DLD1 (cell line): Measurements from ENCODE around the gene RFC5.

Source experiments
- in situ Hi-C: cut with HindIII; loops from 2 replicates; pipeline ENCODE4 v1.10.0; 2017; ENCODE audit warnings: low sequenced_read_pairs

The RFC5 gene, protein sequence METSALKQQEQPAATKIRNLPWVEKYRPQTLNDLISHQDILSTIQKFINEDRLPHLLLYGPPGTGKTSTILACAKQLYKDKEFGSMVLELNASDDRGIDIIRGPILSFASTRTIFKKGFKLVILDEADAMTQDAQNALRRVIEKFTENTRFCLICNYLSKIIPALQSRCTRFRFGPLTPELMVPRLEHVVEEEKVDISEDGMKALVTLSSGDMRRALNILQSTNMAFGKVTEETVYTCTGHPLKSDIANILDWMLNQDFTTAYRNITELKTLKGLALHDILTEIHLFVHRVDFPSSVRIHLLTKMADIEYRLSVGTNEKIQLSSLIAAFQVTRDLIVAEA

DNA sequence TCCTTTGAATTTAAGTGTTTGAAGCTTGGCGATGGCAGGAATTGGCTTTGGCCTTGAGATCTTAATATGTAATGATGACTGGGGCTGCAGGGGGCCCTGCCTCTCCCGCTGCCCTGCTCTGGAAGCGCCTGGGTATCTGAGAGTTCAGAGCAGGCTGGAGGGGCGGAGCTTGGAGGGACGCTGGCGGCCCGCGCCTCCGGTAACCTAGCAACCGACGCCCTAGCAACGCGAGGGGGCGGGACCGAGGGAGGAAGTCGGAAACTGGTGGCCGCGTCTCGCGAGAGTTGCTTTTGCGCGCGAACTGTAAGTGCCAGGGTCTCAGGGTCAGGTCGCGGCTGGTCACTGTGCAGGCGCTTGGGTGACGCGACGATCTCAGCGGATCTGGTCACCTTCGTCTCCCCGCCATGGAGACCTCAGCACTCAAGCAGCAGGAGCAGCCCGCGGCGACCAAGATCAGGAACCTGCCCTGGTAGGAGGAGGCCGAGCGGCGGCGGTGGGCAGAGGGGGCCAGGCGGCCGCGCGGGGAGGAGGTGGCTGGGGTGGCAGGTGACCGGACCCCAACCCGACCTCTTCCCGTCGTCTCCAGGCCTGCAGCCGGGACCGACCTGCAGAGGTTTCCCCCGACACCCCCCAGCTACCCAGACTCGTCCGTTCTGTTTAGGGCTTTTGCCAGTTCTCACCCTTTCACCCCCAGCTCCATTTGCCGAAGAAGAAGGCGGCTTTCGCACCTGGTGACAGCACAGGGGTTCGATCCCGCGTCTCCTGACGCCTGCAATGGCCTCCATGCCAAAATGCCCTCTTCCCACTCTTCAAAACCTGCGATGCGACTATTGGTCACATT, at the start of gene RFC5:
Gene RFC5, plus strand, starts transcription at position 280 of the 841 bp plus-strand sequence. Its CDS starts 125 bp downstream, at position 405.
- in situ Hi-C loops = no loop called here

DNA sequence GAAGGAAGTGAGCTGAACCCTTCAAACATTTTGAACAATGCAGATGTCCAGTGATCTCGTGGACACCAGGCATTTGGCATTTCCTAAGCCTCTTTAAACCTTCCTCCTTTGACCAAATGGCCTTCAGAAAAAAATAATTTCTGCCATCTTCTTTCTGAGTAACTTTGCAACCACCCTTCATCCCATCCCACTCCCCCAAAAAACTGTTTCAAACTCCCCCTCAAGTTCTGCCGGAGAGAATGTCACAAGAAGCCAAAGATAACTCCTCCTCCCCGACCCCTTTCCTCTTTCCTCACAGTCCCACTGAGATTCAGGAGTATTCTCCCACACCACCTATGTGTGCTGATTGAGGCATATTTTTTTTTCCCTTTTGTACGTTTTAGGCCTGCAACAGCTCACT, 49.5 kb upstream of the RFC5 start:
- in situ Hi-C loops = no loop called here

DNA sequence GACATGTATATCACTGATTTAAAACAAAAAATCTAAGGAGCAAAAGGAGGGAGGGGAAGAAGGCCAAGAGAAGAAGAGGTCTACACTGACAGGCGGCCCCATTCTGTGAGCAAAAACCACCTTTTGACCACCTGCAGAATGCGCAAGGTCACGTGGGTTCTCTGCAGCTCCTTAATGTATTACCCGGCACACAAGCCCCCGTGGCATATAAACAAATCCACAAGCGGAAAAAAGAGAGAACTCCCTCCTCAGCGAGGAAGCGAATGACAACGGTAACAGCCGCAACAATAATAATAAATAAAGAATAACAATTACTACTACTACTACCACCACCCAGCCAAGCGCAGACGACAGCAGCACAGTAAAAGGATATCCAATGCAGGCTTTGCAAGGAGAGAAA, 49.0 kb upstream of the RFC5 start:
- in situ Hi-C loops = no loop called here

DNA sequence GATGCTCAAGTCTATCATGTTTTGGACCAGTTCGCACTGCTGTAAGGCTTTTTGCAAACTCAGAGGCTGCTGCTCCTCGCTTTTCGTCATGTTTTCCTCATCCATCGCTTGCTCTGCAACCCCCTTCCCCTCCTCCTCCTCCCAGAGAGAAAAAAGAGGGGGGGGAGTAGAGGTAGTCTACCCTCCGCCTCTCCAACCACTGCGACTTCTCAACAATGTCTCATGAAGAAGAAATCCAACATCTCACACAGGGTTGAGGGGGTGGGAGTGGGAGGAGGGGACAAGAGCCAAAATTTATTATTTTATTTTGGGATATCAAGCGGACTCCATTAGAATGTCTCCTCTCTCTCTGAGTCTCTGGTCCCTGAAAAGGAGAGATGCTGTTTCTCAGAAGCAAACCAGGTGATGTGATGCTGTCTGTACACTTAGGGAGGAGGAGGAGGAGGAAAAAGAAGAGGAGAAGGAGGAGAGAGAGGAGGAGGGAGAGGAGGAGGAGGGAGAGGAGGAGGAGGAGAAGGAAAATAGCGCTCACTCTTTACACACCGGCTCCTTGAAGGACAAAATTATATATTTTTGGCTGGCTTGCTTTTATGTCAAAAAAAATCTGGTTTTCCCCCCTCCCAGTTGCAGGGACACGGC, 48.2 kb upstream of the RFC5 start:
- in situ Hi-C loops = no loop called here

DNA sequence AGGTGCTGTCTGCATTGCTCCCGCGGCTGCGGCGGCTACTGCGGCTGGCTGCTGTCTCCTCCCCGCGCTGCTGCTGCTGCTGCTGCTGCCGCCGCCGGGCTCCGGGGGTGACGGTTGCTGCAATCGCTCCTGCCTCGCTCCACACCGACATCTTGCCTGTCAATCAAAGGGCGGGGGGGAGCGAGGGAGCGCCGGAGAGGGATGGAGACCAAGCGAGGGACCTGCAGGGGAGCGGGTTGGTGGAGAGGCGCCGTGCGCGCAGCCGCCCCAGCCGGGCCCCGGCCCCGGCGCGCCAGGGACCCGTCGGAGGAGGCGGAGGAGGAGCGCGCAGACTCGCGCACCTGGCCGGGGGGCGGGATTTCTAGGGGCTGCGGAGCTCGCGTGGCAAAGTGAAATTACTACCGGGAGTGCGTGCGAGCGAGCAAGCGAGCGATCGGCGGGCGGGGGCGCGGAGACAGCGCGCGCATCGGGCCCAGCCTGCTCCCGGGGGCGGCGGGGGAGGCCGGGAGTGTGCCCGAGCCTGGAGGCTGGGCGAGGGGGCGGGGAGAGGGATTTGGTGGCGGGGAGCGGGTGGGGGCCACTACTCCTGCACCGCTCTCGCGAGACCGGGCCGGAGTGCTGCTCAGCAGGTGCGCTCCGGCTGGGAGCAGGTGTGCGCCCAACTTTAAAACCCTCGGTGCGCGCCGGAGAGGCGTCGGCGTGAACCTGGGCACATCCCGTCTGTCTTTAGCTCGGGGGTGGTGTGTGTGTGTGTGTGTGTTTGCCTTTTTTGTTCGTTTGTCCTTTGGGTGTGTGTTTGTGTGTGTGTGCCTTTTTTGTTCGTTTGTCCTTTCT, 47.5 kb upstream of the RFC5 start, which contains the start of gene KSR2:
Gene KSR2, minus strand, starts transcription at position 165 of the 834 bp plus-strand sequence. CDS start 735 bp downstream, outside the sequence.
- in situ Hi-C loops = no loop called here

DNA sequence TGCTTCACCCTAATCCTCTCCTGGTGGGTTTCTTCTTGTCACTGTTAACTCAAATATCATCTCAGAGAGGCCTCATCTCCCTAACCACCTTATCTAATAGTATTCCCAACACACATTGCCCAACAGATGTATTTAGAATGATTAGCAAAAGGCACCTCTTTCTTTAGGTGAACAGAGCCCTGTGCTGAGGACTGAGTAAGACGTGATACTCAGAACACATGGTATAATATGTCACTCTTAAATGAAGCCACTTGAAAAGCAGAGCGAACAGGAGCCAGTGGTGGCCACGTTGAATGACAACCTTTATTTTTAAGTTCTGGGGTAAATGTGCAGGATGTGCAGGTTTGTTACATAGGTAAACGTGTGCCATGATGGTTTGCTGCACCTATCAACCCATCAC, 46.2 kb upstream of the RFC5 start:
- in situ Hi-C loops = loop anchor here (10.0 kb wide), 1 partner anchor 56 kb away; no protein-coding TSS in a partner anchor

DNA sequence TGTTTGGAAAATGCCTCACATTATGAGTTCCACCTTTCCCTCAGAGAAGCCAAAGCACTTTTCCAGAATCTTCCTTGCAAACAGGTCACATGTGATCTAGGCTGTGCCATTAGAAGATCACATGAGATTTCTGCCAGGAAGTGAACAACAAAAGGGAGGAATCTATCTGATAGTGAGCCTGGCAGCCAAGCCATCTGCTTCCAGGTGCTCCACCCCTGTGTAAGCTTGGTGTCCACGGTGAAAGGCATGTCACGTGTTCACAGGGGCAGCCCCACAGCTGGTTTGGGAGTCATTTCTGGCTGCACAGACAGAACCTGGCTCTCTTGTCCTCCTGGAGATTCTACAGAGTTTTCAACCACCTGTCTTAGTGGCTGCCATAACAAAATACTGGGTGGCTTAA, 44.2 kb upstream of the RFC5 start:
- in situ Hi-C loops = loop anchor here (10.0 kb wide), 1 partner anchor 58 kb away; no protein-coding TSS in a partner anchor

DNA sequence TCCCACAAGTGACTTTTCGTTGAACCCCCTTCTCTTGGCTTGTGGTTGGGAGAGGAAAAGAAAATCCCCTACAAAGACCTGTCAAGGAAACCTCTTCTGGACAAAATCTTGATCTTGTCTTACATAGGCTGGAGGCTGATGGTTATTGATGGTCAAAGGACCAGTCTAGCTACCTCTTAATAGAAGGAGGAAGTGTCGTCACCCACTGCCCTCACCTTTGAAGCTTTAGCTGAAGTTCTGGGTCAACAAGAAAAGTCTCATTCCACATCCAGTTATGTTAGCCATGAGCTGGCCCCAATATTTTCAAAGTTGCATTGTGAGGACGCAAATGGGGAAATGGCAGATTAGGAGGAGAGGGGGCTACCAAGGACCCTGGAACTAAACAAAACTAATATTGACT, 41.5 kb upstream of the RFC5 start:
- in situ Hi-C loops = loop anchor here (10.0 kb wide), 1 partner anchor 60 kb away; no protein-coding TSS in a partner anchor

DNA sequence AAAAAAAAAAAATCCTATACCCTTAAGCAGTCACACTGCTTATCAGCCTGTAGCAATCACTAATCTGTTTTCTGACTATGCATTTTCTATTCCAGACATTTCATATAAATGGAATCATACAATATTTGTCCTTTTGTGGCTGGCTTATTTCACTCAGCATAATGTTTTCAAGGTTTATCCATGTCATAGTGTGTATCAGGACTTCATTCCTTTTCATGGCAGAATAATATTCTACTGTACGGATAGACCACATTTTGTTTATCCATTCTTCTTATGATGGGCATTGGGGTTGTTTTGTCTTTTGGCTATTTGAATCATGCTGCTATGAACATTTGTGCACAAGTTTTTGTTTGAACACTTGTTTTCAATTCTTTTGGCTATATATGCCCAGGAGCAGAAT, 39.1 kb upstream of the RFC5 start:
- in situ Hi-C loops = loop anchor here (10.0 kb wide), 1 partner anchor 63 kb away; no protein-coding TSS in a partner anchor

DNA sequence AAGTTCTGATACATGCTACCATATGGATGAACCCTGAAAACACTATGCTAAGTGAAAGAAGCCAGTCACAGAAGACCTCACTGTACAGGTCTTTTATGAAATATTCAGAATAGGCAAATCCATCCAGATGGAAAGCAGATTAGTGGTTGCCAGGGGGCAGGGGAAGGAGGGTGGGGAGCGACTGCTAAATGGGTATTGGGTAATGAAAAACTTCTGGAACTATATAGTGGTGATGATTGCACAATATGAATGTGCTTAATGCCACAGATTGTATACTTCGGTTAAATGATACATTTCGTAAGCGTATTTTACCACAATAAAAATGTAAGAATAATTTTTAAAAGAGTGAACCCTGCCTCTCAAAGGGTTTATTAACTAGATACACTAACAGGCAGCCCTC, 35.9 kb upstream of the RFC5 start:
- in situ Hi-C loops = no loop called here

DNA sequence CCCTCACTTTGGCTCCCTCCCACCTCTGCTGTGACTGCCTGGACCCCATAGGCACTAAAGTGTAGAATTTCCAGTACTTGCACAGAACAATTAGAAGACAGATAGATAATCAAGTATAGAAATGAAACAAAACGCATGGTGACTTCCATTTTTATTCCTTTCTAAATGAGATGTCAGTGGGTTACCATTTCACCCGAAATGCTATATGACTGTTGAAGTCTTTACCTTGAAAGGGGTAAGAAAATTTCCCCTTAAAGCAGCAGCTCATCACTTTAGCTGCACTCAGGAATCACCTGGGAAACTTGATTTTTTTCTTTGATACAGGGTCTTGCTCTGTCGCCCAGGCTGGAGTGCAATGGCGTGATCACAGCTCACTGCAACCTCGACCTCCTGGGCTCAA, 35.2 kb upstream of the RFC5 start:
- in situ Hi-C loops = no loop called here

DNA sequence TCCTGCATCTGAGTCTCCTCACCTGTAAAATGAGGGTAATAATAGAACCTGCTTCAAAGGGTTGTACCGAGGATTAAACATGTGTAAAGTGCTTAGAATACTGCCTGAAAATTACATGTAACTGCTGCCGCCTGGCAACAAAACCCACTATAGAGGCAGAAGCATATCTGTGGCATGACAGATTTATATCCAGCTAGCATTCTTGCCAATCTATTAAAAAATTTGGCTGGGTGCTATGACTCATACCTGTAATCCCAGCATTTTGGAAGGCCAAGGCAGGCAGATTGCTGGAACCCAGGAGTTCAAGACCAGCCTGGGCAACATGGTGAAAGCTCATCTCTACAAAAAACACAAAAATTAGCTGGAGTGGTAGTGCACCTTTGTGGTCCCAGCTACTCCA, 31.3 kb upstream of the RFC5 start:
- in situ Hi-C loops = no loop called here

DNA sequence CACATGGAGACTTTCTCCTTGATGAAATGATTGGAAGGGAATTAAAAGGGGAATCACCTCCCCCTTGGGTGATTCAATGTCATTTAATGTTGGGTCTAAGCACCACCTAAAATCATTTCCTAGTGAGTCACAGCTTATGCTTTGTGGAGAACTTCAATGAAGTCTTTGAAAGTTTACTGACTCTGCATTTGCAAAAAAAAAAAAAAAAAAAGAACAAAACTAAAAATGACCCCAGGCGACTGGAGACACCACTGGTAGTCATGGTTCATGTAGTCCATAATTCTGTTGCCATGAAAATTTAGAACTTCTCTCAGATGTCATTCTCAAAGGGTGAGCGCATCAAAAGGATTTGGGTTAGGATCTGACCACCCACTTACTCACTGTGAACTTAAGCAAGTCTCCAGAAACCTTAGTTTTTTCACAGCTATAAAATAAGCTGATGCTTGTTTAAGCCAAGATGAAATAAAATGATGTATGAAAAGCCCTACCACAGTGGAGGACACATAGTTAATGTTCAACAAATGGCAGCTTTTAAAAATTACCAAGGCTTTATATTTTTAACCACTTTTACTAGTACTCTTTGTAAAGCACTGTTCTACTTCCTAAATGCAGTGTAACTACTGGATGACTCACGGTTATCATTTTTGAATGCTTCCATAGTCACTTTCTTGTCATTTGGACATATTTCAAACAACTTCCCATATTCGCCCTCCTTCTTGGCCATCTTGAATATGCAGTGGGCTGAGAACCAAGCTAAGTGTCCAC, 29.6 kb upstream of the RFC5 start:
- in situ Hi-C loops = no loop called here

DNA sequence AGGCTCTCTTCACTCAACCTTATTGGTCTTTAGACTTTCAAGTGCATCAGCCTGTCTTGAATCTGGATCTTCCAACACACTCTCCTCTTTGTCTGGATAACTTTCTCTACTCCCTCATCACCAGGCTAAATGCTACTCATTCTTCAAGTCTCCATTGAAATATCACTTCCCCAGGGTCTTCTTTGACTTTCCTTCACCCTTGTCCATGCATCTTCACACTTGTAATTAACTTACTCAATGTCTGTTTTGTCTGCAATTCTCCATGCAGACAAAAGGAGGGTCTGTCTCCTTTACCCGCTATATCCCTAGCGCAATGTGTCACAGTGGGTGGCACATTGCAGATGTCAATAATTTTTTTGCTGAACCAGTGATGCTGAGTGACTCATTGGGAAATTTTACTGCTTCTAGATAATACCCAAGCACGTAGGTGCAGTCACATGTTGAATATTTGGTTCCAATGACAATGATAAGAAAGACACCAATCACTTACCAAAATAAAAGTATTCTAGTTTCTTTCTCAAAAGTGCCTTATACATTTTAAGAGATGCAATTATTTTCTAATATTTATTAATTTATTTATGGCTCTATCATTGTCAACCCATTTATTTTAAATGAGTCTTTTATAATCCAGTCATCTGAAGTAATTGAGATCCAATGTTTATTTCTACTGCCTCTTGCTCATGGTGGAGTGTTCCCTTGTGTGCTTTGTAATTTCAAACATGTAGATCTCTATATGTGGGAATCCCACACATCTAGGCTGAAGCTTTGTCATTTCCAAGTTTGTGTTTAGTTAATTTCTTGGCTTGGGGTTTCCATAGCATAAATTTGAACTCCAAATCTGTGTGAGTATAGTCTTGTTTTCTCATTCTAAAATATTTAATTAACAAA, 21.7 kb upstream of the RFC5 start:
- in situ Hi-C loops = loop anchor here (10.0 kb wide), 1 partner anchor 140 kb away; no protein-coding TSS in a partner anchor

DNA sequence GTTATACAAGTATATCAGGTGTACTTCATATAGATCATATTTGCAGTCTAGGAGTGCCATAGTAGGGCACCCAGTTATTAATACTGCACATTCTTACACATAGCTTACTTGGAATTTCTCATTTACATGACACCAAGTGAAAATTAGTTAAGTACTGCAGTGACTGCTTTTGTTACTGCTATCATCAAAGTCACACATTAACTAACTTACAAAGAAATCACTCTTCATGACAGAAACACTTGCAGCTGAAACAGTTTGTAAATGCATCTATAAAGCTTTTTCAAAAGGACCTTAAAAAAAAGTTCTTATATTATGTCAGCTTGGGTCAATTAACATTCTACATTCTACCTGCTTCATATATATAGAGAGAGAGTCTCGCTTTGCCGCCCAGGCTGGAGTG, 17.8 kb upstream of the RFC5 start:
- in situ Hi-C loops = loop anchor here (10.0 kb wide), 1 partner anchor 144 kb away; no protein-coding TSS in a partner anchor

DNA sequence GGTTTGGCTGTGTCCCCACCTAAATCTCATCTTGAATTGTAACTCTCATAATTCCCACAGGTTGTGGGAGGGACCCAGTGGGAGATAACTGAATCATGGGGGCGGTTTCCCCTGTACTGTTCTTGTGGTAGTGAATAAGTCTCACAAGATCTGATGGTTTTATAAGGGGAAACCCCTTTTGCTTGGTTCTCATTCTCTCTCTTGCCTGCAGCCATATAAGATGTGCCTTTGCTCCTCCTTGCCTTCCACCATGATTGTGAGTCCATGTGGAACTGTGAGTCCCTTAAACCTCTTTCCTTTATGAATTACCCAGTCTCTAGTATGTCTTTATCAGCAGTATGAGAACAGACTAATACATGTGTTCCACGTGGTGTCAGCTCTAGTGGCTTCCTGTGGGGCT, 16.7 kb upstream of the RFC5 start:
- in situ Hi-C loops = loop anchor here (10.0 kb wide), 1 partner anchor 145 kb away; no protein-coding TSS in a partner anchor

DNA sequence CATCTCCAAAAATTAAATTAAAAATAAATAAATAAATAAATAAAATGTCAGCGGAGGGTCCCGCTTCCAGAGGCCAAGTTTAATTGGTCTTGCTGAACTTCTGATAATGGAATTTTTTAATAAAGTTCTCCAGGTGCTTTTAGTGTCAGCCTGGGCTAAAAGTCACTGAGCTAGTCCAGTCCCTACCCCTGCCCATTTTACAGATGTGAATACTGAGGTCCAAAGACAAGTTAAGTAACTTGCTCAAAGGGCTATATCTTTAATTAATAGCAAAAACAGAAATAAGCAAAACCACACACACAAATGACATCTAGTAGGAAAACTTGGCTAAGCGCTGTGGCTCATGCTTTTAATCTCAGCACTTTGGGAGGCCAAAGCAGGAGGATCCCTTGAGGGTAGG, 5.6 kb upstream of the RFC5 start:
- in situ Hi-C loops = no loop called here

DNA sequence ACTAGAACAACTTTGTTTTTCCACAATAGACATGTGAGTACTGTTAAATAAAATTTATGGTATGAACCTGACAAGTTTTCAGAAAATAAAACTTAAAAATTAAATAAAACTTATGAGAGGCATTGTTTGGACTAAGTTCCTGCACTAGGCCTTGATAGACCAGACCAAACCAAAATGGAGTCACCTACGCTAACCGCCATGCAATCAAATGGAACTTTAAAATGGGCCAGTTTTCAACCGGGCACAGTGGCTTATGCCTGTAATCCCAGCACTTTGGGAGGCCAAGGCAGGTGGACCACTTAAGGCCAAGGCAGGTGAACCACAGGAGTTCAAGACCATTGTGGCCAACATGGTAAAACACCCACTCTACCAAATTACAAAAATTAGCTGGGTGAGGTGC, 5.1 kb upstream of the RFC5 start:
- in situ Hi-C loops = no loop called here
